NCI-H1417 (cell line): Measurements from ENCODE around the gene GGT5.
"Not testable (repeated sequence)": the region's sequence is repeated elsewhere in the genome, so short reads cannot be mapped to it uniquely, and the experiment has no call there.

Experiments
- DNase-seq, 3 experiments: peaks; one replicate each; lab custom pipeline; 2025; lab: John Stamatoyannopoulos, UW

Gene GGT5

DNA sequence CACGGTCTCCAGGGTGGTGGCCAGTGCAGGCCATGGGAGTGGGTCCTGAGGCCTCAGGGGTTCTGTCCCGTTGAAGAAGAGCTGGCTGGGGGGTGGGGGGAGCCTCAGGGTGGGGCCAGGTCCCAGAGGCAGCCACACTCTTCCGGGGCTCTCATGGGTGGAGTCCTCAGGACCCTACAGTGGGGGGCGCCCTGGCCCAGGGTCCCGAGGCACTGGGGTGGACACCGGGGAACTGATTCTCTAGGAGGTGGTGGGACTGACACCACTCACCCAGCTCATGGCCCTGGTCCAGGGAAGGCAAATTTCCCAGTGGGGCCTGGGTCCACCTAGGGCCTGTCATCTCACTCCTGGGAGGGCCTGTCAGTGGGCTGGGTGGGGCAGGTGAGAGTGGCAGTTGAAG lies 12.8 kb downstream of the GGT5 start:
- no peak for DNase-seq

DNA sequence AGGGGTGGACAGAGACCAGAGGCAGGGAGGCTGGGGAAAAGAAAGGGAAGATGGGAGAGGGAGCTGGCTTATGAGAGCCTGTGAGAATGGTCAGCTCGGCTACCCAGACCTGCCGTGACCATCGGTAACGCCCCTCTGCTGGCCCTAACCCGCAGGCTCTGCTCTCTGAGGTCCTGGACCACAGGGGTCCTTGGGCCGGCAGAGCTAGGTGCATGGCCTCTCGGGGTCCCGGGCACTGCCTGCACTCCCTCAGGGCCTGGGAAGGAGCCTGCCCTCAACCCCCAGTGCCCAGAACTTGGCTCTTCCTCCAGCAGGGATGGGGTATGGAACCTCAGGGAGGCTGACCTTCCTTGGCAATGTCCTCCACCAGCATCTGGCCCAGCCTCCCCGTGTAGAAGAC lies 13.2 kb downstream of the GGT5 start:
- no peak for DNase-seq

DNA sequence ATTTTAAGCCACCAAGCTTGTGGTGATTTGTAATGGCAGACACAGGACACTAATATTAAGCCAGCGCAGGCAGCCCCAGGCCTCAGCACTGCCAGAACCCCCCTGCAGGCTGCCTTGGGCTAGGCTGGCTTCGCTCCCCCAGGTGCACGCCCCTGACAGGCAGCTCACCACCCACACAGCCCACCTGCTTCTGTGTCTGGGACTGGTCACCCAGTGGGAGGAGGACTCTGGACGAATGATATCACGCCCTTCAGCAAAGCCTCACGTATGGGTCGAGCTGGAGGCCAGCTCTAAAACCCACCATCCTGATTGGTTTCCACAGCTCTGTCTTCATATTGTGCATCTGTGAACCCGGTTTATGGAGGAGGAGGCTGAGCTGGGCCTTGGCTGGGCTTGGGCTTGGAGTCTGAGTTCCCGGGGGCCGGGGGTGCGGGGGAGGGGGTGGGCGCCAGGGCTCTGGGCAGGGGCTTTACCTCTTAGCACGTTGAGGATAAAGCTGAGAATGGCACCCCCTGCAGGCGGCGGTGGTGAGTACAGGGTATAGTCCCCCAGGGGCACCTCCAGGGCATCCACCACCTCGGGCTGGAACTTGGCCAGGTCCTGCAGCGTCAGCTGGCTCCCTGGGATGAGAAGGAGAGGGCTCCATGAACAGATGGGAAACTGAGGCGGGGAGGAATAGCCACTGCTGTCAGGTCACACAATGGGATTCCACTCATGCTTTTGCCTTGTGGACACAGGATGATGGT lies 13.8 kb downstream of the GGT5 start:
- peak in 1 of 3 experiments; percentile 0 for DNase-seq

DNA sequence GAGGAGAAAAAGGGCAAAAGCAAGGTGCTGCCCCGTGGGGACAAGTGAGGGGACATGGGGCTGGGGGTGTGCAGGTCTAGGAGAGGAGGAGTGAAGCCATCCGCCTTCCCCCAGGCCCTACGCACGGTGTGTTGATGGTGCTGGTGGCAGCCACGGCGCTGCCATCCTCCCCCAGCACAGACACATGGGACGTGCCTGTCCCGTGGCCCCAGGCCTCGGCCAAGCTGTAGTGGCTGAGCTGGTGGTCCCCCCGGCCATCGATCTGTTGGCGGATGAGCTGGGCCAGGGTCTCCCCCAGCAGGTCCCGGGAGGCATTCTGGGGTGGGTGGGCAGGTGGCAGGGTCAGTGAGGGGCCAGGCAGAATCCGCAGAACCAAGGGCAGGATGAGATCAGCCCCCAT lies 18.9 kb downstream of the GGT5 start:
- no peak for DNase-seq

DNA sequence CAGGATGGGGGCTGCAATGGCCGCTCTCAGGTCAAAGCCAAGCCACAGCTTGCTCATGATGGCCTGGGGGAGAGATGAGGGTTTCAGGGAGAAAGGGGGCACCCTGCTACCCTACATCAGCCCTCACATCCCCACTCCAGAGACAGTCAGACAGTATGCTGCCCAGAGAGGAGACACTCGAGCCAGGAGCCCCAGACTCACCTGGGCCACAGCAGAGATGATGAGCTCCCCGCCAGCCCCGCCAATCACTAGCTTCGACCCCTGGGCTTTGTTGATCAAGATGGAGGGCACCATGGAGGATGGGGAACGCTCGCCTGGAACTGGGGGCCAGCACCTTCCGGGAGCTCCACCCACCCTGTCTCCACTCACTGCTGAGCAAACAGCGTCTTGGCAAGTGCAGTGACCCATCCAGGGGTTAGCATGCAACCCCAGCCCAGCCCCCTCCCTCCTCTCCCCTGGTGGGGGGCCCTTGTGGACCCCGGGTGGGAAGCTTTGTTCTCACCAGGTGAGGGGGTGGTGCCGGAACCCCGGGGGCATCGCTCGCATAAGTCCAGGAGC lies 19.8 kb downstream of the GGT5 start:
- no peak for DNase-seq

DNA sequence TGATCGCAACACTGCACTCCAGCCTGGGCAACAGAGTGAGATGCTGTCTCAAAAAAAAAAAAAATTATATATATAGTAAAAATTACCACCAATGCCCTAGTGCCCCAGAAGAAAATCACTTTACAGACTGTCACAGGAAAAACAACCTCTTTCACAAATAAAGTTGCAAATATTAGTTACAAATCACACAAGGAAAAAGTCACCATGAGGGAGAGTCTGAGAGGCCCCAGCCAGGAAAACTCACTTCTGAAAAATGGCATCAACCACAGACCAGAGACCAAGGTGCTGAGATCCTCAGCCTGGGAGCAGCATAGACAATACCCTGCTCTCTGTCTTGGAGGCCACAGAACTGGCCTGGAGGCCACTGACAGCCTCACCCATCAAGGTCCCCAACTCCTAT lies 20.4 kb downstream of the GGT5 start:
- DNase-seq = no peak

DNA sequence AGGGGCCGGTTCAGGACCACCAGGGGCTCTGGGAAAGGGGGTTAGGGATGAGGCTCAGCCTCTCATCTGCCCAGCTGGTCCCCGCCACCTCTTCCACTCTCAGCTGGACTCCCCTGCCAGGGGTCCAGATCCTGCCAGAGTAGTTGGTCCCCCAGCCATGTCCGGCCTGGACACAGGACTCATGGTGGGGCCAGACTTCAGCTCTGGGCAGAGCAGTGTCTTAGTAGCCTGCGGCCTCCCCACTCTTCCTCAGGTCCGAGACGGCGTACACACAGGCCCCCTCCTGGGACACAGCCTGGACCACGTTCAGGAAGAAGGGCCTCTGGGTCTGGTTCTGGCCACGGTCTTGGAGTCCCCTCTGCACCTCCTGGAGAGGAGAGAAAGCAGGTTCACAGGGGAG lies 25.1 kb downstream of the GGT5 start:
- no peak for DNase-seq

DNA sequence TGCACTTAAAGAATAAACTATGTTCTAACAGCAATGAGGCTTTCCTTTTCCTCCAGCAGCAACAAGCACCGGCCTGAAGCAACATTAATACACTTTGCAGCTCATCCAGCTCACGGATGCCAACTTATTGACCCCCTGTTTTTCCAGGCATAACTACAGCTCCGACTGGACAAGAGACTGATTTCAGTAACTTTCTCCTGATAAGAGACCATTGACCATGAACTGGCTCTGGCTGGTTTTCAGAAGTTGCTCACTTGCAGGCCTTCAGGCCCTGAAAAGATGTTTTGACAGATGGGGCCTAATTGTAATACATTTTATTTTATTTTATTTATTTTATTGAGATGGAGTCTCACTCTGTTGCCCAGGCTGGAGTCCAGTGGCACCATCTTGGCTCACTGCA lies 27.5 kb downstream of the GGT5 start:
- DNase-seq = no peak

DNA sequence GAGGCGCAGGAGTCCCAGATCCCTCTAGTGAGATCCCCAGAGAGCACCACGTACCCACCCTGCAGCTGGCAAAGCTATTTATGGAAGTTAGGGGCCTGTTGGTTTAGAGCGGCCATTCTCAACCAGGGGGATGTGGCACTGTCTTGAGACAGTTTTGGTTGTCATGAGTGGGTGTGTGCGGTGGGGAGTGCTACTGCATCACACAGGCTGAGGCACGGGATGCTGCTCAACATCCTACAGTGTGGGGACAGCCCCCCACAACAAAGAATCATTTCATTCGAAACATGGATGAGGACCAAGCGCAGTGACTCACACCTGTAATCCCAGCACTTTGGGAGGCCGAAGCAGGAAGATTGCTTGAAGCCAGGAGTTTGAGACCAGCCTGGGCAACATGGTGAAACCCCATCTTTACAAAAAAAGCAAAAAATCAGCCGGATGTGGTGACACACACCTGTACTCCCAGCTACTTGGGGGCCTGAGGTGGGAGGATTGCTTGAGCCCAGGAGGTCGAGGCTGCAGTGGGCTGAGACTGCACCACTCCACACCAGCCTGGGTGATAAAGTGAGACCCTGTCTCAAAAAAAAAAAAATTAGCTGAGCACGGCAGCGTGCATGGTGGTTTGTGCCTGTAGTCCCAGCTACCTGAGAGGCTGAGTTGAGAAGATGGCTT lies 28.2 kb downstream of the GGT5 start:
- DNase-seq = no peak

DNA sequence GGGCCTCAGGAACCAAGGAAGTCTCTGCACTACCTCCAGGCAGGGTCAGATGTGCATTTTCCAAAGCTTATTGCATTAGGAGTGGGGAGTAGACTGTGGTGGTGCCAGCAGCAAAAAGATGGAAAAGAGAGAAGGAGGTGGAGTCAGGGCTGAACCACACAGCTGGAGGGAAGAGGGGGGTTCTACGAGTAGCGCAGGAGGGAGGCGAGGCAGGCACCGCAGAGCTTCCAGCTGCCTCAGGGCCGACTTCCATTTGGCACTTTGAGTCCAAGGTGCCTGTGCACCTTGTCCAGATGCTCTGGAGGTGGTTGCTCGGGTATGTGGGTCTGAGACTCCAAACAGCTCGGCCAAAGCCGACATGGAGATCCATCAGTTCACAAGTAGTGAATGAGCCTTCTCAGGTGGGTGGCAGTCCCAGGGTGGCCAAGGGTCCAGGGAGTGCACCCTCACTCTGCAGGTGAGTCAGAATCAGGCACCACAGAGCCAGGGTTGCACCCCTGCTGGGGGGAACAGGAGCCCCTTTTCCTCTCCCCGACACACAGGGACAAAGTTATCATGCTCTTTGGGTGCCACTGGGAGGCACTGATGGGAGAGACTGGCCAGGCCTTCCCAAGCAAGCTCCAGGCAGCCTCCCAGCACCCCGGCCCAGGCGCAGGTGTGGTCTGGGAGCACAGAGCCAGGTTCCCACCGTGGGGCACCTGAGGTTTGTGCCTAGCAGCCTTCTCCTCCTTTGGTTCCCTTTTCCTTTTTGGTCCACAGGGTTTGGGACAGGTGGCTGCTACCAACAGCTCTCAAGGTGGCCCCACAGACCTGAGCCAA lies 30.2 kb downstream of the GGT5 start:
- DNase-seq = no peak

DNA sequence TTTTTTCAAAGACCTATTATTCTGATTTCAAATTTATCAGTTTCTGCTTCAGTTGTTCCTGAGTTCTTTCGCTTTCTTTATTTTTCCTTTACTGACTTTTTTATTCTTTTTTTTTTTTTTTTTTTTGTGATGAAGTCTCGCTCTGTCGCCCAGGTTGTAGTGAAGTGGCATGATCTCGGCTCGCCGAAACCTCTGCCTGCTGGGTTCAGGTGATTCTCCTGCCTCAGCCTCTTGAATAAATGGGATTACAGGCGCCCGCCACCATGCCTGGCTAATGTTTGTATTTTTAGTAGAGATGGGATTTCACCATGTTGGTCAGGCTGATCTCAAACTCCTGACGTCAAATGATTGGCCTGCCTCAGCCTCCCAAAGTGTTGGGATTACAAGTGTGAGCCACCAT lies 31.8 kb downstream of the GGT5 start:
- DNase-seq = not testable (repeated sequence)

DNA sequence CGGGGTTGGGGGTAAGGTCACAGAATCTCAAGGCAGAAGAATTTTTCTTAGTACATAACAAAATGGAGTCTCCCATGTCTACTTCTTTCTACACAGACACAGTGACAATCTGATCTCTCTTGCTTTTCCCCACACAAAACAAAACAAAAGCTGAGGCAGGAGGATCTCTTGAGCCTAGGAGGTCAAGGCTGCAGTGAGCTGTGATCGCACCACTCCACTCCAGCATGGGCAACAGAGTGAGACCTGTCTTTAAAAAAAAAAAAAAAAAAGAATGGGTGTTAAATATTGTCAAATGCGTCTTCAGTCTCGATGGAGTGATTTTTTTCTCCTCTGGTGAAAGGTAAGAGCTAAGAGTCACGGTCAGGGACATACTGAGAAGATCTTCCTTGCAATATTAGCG lies 33.2 kb downstream of the GGT5 start:
- DNase-seq = not testable (repeated sequence)

DNA sequence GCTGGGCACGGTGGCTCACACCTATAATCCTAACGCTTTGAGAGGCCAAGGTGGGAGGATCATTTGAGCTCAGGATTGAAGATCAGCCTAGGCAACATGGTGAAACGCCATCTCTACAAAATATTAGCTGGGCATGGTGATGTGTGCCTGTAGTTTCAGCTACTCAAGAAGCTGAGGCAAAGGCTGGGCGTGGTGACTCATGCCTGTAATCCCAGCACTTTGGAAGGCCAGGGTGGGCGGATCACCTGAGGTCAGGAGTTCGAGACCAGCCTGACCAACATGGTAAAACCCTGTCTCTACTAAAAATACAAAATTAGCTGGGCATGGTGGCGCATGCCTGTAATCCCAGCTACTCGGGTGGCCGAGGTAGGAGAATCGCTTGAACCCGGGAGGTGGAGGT lies 34.5 kb downstream of the GGT5 start:
- DNase-seq = not testable (repeated sequence)

DNA sequence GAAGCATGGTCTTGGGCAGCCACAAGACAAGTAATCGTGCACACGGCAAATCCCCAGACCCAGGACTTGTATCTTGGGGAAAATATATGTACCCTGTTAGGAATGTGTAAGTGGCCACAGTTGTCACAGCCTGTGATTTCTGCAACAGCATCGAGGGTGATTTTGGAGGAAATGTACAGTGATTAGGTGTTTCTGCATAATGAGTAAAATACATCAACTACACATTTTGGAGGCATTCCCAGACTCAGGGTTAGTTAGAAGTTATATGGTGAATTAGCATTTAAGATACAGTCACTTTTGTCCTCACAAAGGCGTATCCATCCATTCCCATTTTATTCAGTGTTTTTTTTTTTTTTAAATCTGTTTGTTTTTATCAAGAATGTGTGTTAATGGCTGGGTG lies 35.2 kb downstream of the GGT5 start:
- no peak for DNase-seq

DNA sequence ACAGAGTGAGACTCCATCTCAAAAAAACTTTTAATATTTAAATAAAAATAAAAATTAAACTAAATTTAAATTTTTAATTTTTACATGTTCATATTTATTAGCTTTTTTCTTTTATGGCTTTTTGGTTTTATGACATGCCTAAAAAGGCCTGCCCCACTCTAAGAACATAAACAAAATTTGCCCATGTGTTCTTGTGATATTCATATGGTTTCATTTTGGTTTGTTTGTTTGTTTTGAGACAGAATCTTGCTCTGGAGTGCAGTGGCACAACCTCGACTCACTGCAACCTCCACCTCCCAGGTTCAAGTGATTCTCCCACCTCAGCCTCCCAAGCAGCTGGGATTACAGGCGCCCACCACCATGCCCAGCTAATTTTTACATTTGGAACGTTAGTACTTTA lies 35.9 kb downstream of the GGT5 start:
- no peak for DNase-seq

DNA sequence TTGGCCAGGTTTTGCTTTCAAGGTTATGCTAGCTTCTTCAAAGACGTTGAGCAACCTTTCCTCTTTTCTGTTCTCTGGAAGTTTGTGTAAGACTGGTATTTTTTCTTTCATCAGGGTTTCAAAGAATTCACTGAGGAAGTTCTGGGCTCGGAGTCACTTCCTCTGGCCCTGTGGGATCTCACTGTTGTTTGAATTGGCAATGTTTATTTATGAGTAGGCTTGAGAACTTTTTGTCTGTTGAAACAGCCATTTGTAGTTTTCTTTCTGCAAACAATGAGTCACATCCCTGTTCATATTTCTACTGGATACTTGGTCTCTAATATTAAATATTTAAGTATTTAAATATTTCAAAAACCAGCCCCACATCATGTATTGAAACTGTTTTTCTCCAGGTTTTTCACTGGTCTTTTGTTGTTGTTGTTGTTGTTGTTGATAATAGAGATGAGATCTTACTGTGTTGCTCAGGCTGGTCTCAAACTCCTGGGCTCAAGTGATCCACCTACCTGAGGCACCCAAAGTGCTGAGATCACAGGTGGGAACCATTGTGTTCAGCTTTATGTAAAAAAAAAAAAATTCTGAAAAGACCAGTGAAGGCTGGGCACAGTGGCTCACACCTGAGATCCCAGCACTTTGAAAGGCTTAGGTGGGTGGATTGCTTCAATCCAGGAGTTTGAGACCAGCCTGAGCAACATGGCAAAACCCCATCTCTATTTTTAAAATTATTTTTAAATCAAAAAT lies 36.7 kb downstream of the GGT5 start:
- no peak for DNase-seq

DNA sequence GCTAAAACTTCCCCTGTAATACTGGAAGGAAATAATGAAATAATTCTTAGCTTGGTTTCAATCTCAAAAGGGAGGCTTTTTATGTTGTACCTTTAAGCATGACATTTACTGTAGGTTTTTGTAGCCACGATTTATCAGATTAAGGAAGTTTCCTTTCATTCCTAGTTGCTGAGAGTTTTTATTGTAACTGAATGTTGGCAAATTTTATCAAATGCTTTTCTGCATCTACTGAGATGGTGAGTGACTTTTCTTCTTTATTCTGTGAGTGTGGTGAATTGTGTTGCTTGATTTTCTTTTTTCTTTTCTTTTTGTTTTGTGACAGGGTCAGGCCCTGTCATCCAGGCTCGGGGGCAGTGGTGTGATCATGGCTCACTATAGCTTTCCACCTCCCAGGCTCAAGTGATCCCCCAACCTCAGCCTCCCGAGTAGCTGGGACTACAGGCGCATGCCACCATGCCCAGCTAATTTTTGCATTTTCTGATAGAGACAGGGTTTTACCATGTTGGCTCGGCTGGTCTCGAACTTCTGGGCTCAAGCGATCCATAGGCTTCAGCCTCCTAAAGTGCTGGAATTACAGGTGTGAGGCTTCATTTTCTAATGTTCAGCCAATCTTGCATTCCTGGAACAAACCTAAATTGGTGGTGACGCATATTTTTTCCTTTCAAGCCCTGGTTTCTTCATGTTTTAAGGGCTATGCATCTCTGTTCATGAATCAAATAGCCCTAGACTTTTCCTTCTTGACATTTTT lies 37.4 kb downstream of the GGT5 start:
- no peak for DNase-seq

DNA sequence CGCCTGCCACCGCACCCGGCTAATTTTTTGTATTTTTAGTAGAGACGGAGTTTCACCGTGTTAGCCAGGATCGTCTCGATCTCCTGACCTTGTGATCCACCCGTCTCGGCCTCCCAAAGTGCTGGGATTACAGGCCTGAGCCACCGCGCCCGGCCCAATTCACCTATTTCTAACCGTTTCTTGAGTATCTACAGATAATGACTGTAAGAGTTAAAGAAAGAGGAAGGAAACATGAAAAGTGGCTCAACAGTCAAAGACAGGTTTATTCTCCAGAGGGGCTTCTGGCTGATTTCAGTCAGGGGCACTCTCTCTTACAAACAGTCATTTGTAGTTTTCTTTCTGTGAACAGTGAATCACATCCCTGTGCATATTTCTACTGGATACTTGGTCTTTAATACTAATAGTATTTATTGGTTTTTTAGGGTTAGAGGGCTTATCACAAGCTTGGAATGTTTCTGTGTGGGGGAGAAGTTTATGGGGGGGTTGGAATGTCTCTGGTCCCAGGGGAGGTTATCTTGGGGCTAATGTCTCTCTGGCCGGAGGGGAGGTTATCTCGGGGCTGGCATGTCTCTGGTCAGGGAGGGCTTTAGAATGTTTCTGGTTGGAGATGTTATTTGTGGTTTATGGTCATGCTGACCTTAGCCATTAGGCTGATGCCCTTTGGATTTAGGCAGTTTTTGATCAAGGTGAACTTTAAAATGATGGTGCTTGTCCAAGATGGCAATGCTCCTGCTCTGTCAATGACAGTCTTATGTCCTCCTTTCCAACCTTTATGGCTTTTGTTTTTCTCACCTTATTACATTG lies 38.2 kb downstream of the GGT5 start:
- DNase-seq = not testable (repeated sequence)

DNA sequence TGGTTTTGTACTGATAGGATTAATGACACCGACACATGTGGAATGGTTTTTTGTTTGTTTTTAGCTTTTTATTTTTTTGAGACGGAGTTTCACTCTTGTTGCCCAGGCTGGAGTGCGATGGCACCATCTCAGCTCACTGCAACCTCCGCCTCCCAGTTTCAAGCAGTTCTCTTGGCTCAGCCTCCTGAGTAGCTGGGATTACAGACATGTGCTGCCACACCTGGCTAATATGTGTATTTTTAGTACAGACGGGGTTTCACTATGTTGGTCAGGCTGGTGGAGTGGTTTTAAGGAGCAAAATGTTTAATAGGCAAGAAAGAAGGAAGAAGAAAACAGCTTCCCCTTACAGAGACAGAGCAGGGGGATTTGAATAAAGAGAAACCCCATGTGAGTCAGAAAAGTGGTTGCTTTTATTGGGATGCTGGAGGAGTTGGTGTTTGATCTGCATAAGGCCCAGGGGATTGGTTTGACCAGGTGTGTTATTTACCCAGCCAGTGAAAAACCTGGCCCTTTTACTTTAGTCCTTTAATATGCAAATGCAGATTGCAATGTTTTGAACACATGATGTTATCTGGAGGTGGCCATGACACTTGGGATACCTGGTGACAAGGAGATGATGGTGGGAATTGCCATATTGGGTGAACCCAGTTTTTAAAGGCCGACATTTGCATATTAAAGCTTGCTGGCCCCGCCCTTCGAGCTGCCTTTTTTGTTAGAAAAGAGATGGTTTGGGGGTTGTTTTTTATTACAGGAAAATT lies 39.3 kb downstream of the GGT5 start:
- DNase-seq = no peak

DNA sequence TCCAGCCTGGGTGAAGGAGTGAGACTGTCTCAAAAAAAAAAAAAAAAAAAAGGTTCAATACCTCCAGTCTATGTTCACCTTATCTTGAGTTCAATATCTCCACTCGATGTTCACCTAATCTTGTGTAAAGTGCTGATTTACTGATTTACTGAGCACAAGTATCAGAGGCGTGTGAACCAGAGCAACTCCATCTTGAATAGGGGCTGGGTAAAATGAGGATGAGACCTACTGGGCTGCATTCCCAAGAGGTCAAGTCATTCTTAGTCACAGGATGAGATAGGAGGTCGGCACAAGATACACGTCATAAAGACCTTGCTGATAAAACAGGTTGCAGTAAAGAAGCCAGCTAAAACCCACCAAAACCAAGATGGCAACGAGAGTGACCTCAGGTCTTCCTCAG lies 41.0 kb downstream of the GGT5 start:
- not testable (repeated sequence) for DNase-seq
